ENCODE data around the gene DNAJB8. TPM values are rescaled to one million over a fixed set of nuclear protein-coding genes. Genes with fewer than 3 reads are reported as not detected.

Gene DNAJB8
- total and polyA plus RNA-seq, 9 of the 15 experiments (the other 6 are each of a cell fraction or from before 2014, with no cell fraction given) = not detected

DNA sequence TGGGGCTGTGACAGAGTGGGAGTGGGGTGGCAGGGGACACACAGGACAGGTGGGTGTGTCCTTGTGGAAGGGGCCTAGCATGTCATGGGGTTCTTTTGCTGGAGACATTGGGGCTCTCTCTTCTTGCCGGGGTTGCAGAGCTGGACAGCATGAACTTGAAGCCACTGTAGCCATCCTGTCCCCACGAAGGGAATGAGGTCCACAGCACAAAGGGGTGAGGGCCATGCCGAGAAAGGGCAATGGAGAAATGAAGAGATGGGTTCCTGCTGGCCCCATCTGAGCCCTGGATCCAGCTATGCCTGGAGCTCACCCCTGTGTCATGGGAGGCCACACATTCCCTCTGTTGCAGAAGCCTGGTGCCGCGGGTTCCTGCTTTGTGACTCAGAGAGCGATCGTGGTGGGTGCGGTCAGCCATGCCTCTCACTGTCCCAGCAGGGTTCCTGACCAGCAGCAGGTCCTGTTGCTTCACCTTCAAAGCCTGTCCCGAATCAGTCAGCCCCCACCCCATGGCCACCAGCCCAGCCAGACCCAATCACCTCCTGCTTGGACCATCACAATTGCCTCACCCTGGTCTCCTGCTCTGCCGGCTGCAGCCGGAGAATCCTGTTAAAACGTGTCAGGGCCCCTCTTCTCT is 50.0 kb downstream of the DNAJB8 start (continued):
- no peak for TF ChIP-seq ZNF444 (CRISPR knock-in tag; IDR thresholded peaks at IDR 0.05)
- no peak for TF ChIP-seq IFI16 (CRISPR knock-in tag; IDR thresholded peaks at IDR 0.05)
- TF ChIP-seq MAZ (CRISPR knock-in tag; conservative IDR thresholded peaks at IDR 0.05 in 1 of 2, IDR thresholded peaks at IDR 0.05 in 1 of 2) = peak in 1 of 2 experiments; percentile 23; a peak in 2 of 4 replicates
- no peak for TF ChIP-seq KLF10 (CRISPR knock-in tag; IDR thresholded peaks at IDR 0.05)
- TF ChIP-seq, protein P1, sequence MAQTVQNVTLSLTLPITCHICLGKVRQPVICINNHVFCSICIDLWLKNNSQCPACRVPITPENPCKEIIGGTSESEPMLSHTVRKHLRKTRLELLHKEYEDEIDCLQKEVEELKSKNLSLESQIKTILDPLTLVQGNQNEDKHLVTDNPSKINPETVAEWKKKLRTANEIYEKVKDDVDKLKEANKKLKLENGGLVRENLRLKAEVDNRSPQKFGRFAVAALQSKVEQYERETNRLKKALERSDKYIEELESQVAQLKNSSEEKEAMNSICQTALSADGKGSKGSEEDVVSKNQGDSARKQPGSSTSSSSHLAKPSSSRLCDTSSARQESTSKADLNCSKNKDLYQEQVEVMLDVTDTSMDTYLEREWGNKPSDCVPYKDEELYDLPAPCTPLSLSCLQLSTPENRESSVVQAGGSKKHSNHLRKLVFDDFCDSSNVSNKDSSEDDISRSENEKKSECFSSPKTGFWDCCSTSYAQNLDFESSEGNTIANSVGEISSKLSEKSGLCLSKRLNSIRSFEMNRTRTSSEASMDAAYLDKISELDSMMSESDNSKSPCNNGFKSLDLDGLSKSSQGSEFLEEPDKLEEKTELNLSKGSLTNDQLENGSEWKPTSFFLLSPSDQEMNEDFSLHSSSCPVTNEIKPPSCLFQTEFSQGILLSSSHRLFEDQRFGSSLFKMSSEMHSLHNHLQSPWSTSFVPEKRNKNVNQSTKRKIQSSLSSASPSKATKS (CRISPR knock-in tag; IDR thresholded peaks at IDR 0.05) = no peak
- TF ChIP-seq, protein P2, sequence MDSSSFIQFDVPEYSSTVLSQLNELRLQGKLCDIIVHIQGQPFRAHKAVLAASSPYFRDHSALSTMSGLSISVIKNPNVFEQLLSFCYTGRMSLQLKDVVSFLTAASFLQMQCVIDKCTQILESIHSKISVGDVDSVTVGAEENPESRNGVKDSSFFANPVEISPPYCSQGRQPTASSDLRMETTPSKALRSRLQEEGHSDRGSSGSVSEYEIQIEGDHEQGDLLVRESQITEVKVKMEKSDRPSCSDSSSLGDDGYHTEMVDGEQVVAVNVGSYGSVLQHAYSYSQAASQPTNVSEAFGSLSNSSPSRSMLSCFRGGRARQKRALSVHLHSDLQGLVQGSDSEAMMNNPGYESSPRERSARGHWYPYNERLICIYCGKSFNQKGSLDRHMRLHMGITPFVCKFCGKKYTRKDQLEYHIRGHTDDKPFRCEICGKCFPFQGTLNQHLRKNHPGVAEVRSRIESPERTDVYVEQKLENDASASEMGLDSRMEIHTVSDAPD (CRISPR knock-in tag; IDR thresholded peaks at IDR 0.05) = no peak
- peak; percentile 26 to 36; a peak in 2 of 4 replicates for TF ChIP-seq RCOR1 (IDR thresholded peaks at IDR 0.05; ENCODE audit: borderline replicate concordance in 1 of 2, low read depth in 2 of 2, low read length in 2 of 2)
- TF ChIP-seq CTBP1 (IDR thresholded peaks at IDR 0.05; ENCODE audit: borderline replicate concordance) = peak; percentile 13; the same call in 1 of the 2 replicates
- TF ChIP-seq KAT8 (IDR thresholded peaks at IDR 0.05; ENCODE audit: low read depth) = no peak
- TF ChIP-seq FOSL1 (tag; conservative IDR thresholded peaks at IDR 0.05) = peak; percentile 51
- TF ChIP-seq, protein P3, sequence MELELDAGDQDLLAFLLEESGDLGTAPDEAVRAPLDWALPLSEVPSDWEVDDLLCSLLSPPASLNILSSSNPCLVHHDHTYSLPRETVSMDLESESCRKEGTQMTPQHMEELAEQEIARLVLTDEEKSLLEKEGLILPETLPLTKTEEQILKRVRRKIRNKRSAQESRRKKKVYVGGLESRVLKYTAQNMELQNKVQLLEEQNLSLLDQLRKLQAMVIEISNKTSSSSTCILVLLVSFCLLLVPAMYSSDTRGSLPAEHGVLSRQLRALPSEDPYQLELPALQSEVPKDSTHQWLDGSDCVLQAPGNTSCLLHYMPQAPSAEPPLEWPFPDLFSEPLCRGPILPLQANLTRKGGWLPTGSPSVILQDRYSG (tag; conservative IDR thresholded peaks at IDR 0.05; ENCODE audit: low read depth) = peak; percentile 34; the same call in 1 of the 2 replicates
- TF ChIP-seq JUND (IDR thresholded peaks at IDR 0.05; ENCODE audit: borderline replicate concordance, low read depth, low read length) = peak; percentile 70
- TF ChIP-seq JUND (tag; IDR thresholded peaks at IDR 0.05; ENCODE audit: borderline replicate concordance, low read depth, low read length) = peak; percentile 23; the same call in 1 of the 3 replicates
- no peak for TF ChIP-seq MEIS2 (IDR thresholded peaks at IDR 0.05; ENCODE audit: partially characterized antibody)
- no peak for TF ChIP-seq ZNF407 (IDR thresholded peaks at IDR 0.05; ENCODE audit: low read depth)

Measured in K562 (cell line).